Measurements from ENCODE around the gene GLT6D1.

The GLT6D1 gene

DNA sequence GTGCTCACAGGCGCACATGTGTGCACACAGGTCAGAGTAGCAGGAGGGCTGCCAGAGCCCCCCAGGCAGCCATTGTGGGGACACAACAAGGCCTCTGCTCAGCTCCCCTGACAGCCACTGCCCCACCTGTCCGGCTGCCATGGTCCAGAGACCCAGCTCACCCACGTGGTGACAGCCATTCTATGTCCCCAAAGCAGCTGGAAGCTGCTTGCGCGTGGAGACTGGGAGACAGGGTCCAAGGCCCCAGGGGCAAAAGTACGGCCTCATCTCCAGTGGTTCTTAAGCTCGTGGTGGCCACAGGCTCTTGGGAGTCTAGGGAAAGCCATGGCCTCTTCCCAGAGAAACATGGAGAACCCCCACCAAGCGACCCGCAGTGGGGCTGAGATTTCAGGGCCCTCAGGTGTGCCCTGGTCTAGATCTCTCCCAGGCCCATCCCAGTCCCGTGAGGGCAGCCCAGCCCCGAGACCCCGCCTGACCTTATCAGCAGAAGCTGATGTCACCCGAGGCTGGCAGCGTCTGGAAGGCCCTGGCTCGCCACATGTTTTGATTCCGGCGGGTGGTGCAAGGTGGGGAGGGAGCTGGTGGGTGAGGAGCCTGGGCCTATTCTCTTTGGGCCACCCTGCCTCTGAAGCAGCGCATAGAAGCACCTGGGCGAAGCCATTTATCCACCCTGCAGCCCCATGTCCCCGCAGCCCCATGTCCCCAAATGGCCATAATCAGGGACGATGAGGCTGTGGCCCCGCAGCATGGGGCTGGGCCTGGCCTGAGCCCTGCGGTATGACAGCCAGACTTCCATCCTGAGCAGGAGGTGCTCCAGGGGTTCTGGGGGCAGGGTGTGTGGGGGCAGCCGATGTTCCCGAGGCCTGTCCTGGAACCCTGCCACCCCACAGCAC is 31.7 kb downstream of the GLT6D1 start:
- no peak for DNase-seq

DNA sequence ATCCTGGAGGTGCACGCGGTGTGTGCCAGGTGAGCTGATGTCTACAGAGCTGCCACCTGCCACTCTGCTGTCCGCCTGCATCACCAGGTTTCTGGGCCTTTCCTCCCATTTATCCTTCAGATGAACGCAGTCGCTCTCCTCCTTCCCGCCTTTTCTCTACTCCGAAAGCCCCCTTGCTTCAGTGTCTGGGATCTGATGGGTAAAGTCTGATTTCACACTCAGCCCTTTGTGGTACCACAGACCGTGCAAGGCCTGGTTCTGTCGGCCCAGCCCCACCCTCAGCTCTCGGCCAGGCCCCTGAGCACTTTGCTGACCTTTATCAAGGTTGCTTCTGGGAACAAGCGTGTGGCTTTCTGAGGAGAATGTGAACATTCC is 32.5 kb downstream of the GLT6D1 start:
- no peak for DNase-seq

DNA sequence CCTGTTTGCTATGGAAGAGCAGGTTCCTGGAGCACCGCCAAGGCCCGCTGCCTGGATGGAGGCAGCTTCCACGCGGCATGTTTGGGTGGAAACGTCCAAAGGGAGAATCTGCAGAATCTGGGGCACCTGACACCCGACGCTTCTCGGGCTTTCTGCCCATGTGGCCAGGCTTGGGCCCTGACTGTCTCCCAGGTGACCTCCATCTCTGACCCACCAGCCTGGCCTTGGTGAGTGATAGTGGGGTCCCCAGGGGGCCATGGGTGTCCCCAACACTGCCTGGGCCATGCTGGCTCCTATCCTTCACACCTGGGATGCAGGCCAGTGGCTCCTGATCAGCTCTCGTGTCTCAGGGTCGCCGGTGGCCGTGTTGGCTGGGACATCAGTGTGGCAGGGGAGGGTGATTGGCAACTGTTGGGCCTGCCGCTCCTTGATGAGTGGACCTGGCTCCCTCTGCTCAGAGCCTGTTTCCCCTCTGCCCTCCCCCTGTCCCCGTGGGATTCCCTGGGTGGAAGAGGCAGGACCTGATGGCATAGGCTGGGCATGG is 34.0 kb downstream of the GLT6D1 start:
- DNase-seq: no peak

DNA sequence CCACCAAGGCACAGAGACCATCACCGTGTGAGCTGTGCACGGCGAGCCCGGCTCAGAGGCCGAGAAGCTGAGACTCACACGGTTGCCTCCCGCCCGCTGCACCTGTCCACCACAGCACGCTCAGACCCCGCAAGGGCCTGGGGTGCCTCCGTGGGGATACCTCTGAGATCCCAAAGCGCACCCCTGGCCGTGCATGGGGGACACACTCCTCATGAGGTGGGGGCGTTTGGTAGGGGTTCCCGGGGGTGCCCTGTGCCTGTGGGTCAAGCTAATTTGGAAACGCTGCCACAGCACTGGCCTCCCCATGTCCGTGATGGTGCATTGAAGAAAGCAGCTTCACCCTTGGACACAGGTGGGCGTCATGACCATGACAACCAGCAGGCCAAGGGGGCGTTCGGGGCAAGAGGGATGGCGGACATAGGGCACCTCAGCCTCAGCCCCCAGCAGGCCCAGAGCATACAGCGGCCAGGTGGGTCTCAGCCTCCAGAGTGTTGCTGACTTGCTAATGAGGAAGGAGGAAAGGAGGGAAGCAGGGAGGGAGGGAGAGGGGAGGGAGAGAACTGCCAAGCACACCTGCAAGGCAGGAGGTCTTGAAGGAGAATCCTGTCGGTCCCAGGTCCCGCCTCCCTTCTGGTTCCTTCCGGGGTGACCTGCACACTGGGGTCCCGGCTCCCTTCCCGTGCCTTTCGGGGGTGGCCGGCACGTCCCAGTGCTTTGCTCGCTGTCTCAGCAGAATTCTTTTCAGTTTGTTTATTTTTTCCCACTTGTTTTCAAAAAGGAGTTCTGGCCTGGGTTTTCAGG is 34.7 kb downstream of the GLT6D1 start:
- no peak for DNase-seq

DNA sequence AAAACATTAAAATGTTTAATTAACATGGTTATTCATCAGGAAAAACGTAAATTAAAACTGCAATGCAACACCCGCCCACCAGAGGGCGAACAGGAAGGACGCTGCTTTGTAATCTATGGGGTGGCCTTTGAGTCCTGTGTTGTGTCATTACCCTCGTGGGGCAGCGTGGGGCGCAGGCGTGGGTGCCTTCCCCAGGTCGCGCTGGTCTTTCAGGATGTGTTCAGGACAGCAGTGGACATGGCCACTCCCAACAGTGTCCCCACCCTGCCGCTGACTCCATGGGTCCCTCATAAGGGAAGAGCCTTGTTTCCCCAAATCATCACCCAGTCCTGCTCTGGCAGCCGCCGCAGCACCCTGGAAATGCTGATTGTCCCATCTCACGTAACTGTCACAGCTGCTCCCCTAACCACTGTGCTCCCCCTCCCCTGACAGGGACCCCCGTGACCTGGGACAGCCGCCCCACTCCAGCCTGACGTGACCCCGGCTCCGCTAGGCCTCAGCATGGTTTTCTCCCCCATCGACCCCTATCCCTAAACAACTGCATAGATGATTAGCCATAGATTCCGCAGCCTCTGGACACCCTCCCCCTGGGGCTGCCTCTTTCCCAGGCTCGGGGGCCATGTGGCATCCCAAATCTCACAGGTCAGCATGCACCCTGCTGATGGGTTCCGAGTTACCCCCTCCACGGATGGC is 36.4 kb downstream of the GLT6D1 start:
- peak in 3 of 4 experiments; percentile 29 to 44 (median 36) for DNase-seq

DNA sequence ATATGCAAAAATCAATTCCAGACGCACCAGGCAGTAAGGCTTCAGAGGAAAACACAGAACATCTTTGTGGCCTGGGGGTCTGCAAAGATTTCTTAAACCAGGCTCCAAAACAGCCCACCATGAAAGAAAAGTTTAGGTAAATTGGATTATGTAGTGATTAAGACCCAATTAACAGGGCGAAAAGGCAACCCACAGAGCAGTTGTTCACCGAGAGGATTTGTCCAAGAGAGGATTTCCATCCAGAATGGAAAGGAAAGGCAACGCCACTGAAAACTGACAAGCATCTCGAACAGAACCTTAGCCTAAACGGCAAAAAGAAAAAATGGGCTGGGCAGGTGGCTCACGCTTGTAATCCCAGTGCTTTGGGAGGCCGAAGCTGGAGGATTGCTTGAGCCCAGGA is 37.4 kb downstream of the GLT6D1 start:
- no peak for DNase-seq

DNA sequence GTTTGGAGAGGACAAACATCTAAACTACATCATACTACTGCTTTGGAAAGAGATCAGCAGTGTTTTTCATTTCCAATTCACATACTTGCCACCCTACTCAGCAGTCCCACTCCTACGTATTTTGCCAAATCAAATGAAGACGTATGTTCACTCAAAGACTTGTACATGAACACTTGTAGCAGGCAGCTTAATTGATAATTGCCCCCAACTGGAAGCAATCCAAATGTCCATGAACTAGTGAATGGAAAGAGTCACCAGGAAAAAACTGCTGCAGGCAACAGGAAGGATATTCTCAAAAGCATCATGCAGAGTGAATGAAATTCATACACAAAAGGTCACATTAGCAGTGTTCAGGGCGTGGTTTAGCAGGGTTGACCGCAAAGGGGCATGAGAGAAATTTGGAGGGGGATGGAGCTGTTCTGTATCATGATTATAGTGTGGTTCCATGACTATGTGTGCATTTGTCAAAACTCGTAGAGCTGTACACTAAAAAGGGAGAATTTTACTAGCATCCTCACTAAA is 39.0 kb downstream of the GLT6D1 start:
- DNase-seq: no peak

DNA sequence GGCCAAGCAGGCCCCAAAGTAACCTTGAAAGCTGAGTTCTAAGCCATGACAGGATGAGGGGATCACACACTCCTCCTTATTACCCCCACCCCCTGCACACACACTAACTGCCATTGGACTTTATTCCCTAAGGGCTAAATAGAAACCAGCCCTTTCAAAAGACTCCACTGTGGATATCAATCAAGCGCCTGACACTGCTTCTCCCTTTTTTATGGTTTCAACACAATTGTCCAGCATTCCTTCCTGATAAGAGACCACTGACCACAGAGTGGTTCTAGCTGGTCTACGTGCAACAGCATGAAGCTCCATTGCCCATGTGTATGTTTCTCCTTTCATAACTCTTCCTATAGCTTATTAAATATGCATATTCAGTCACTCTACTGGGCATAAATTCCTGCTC is 43.1 kb downstream of the GLT6D1 start:
- DNase-seq: no peak

DNA sequence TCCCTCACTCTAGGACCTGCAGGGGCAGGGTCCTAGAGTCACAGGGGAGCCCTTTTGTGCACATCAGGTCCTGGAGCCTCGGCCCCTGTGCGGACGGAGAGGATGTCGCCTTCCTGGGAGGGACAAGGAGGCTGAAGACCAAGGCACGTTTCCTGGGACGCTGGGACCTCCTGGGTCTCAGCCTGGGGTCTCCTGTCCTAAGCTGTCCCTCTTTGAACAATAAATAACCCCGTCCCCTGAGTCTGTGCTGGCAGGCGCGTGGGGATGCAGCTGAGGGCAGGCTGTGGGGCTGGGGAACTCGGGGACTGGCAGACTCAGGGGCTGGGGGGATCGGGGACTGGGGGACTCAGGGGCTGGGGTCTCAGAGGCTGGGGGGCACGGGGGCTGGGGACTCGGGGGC is 46.7 kb downstream of the GLT6D1 start:
- no peak for DNase-seq

DNA sequence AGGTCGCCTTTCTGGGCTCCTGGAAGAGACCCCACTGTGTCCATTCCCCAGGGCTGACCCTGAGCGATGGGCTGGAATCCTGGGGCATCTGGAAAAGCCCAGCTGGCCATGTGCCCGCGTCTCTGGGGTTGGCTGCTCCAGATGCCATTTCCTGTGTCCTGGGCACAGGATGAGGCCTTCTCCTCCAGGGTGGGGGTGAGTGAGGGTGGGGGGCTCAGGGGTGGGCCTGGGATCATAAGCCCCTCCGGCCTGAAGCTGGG is 47.1 kb downstream of the GLT6D1 start:
- DNase-seq: no peak

DNA sequence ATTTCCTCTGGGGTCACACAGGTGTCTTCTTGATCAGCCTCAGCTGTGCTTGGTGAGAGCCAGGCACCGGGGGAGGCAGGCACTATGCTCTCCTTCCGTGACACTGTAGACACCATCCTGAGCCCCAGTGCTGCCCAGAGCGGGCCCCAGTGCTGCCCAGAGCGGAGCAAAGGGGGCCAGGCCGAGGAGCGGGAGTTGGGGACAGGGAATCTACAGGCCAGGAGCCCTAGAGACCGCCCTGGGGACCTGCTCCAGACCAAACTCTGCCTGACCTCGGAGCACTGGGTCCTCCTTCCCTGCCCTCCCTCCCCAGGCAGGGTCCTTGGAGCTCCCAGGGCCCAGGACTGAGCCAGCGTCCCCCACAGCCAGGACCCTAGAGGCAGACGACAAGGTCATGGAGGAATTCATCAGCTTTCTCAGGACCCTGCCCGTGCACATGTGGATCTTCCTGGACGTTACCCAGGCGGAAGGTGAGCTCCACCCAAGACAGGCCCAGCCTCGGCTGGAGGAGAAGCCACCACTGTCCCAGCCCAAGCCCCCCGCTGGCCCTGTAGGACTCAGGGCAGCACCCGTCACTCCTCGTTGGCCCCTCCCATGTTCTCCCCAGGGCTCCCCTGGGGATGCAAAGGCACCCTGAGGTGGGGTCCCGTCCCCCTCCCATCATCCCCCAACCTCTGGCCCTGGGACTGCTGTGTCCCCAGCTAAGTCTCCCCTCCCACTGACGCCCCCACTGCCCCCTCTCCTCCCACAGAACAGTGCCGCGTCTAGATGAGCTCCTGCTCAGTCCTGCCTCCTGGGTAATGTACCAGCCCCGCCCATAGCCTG is 47.6 kb downstream of the GLT6D1 start:
- no peak for DNase-seq

DNA sequence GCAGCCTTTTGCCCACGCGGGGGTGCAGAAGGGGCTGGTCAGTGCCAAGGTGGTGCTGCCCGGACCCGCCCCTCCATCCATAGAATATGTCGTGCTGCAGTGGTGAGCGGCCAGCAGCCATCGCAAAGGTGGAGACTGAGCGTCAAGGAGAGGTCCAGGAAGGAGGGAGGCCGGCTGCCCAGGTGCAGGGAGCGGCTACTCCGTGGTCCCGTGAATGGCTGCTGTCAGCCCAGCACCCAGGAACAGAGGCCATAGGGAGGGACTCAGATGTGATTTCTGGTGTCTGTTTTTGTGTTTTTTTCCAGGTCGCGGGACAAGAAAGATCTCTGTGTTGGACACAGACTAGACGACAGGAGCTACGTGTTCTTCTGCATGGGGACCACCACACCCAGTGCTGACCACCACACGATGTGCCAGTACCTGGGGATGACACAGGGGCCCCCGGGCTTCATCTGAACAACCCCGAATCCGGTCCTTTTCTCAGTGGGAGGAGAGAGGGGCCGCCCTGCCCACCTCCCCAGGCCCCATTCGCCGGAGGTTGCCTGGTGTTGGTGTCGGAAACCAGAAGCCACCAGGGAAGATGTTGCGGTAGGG is 48.8 kb downstream of the GLT6D1 start:
- no peak for DNase-seq

DNA sequence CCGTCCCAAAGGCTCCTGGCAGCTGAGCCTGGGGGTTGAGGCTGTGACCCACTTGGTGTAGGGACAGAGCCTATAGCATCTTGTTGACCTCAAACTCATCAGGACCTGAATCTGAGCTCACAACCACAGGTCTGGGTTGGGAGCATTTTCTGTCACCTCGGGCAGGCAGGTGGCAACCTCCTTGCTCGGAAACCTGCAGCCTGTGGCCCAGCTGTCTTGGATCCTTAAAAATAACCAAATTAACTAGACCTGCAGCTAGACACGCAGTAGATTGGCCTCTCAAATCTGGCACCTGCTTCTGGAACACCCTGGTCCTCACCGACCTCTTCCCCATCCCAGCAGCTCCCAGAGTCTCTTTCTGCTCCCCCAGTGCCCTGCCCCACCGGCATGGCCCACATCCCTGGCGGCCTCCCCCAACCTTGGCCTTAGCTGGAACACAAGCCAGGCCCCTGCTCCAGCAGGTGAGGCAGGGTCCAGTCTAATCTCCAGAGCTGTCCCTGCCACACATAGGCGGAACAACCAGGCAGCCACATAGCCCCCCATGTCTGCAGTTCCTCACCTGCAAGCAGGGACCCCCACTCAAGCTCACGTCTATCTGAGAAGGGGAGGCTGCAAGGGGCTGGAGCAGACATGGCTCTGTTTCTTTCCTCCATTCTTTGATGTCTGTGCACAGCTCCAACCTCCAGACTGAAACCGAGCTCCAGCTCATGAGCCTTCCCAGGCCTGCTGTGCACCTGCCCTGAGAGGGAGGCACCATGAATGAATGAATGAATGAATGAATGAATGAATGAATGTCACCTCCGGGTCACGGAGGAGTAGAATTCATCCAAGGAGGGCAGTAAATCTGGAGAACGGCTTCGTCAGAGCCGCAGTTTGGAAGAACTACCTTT is 49.5 kb downstream of the GLT6D1 start:
- no peak for DNase-seq

DNA sequence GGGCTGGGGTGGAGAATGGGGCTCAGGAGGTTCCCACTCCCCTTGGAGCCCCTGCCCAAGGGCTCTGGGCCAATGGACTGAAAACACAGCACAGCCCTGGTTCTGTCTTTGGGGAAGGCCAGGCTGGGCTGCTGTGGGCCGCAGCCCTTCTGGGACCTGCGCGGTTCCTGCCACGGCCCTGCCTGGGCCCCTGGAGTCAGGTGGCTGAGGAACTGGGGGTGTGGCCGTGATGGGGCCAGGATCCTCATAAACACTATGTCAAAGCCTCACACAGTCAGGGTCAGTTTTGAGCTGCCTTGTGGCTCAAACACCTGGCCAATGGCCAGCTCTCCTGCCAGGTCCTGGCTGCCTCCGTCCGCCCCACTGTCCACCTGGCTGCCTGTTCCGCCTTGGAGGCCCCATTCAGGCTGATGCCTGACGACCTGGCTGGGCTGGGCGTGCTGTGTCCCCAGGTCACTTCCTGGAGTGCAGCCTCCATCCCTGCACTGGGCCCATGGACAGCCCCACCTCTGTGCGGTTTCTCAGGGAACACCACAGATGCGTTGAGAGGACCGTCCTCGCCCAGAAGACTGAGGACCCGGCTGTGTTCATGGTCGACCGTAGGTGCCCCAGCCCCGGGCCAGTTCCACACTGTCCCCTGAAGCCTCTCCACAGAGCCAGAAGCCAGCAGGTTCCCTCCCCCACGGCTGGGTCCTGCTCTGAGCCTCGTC is 50.3 kb downstream of the GLT6D1 start:
- no peak for DNase-seq

DNA sequence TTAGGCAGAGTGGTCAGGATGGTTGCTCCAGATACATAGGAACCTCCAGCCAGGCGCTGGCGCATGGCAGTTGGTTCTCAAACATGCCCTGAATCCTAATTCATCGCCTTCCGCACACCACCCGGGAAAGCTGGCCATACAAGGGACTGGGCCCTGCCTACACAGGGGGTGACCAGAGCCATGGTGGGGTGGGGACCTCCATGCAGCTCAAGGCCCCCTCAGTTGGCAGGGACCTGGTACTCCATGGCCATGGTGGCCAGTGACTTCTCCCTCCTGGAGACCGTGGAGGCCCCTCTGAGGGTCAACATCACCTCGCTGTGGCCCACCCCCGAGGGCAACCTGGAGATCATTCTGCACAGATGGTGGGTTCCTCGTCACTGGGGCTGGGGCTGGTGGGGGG is 51.0 kb downstream of the GLT6D1 start:
- no peak for DNase-seq

DNA sequence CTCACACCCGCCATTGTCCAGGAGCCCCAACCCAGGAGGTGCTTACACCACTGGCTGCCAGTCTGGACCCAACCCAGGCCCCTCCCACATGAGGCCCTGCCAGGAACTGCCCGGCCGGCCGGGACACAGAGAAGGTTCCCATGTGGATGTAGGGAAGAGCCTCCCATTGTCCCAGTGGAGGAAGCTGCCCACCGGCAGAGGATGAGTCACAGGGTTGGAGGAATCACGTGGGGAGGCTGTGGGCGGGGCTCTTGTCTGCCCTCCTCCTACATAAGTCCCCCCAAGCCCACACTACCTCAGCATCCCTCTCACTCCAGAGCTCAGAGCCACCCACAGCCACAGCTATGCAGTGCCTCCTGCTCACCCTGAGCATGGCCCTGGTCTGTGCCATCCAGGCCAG is 51.7 kb downstream of the GLT6D1 start:
- DNase-seq: no peak

DNA sequence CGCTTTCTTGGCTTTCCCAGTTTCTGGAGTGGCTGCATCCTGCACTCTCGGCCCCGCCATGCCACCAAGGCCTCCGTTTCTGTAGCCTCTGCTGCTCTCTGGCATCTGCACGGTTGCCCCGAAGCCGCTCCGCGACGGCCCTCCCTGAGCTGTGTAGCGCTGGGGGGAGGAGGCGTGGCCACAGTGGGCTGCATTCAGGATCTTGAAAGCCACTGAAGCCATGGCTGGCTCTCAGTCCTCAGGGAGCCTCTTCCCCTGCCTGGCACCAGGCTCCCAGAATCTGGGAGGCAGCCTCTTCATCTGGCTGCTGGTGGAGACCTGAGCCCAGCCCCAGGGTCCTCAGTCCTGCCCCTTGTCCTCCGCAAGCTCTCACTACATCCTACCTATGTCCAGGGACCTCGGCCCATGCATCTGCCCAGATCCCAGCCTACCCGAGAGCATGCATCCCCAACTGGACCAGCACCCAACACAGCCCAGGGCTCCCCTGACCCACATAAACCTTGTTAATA is 52.7 kb downstream of the GLT6D1 start:
- DNase-seq: no peak

DNA sequence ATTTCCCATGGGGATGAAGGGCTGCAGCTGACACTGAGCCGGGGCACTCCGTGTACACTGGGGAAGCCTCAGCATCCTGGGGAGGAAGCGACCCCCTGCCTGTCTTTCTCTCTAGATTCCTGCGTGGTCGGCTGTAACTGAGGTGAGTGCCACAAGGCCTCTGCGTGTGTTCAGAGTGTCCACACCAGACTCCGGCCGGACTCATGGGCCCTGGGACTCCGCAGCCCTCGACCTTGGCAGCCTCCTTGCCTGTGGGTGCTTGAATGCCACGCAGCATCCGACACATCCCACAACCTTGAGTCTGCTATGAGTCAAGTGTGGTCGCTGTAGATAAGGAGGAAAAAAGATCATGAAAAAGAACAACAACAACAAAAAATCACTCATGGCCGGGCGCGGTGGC is 54.4 kb downstream of the GLT6D1 start:
- DNase-seq: no peak

DNA sequence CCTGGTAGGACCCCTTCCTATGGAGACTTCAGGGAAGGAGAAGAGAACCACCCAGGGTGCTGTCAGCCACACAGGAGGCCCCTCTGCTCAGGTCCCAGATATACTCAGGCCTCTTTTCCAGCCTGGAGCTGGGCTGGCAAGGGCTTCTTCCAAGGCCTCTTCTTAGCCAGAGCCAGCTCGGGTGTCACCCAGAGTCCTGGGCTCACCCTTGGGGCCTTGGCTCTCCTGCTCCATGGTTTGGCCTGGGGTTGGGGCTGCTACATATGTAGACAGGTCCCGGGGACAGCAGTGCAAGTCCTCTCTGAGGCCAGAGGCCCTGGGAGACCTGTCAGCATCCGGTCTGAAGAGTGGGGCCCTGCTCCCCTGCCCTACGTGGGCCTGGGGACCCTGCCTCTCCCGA is 55.0 kb downstream of the GLT6D1 start:
- DNase-seq: no peak

DNA sequence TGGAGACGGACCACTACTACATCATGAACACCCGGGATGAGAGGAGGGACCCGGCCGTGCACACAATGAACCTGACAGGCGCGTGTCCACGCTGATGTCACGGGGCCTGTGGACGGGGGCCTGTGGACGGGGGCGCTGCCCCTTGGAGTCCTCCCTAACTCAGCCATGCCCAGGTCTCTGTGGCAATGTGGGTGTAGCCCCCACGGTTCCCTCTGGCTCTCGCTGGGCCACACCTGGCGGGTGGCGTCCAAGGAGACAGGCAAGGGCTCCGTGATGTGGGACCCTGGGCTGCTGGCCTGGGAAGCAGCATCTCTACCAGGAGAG is 55.7 kb downstream of the GLT6D1 start:
- no peak for DNase-seq
